GM23338 (cell line): ENCODE data around the gene CCDC188.

ENCODE experiments used
- CREB1 ChIP-seq: fragments of 250-450 bp; sonication (Bioruptor Pico); IDR thresholded peaks from 2 replicates; pipeline ENCODE4 v1.5.0; 2020; ENCODE audit warnings: low read depth, mild to moderate bottlenecking, moderate library complexity
- EZH2 ChIP-seq: fragments of 200-600 bp; sonication (generic); IDR thresholded peaks from one replicate; pipeline ENCODE4 v1.8.0; 2017; ENCODE audit warnings: antibody characterized with exemption, mild to moderate bottlenecking, low read depth; ENCODE audit not compliant: unreplicated experiment
- EZH2phosphoT487 ChIP-seq: fragments of 200-600 bp; sonication (generic); IDR thresholded peaks from one replicate; pipeline ENCODE4 v1.8.1; 2018; ENCODE audit warnings: antibody characterized with exemption; ENCODE audit not compliant: unreplicated experiment
- STAT1 ChIP-seq: IDR thresholded peaks from one replicate; pipeline ENCODE4 v1.6.1; 2016; ENCODE audit warnings: antibody characterized with exemption; ENCODE audit not compliant: unreplicated experiment
- TF ChIP-seq, protein P1 (sequence below), 2 experiments: fragments of 200-600 bp in 1 of 2; sonication (generic) in 1 of 2; conservative IDR thresholded peaks; 2 replicates each; pipeline versions ENCODE4 v1.5.1 to v1.6.1; 2016 to 2017; ENCODE audit warnings: antibody characterized with exemption in 2 of 2, low read depth in 2 of 2, mild to moderate bottlenecking in 2 of 2, moderate library complexity in 1 of 2

DNA sequence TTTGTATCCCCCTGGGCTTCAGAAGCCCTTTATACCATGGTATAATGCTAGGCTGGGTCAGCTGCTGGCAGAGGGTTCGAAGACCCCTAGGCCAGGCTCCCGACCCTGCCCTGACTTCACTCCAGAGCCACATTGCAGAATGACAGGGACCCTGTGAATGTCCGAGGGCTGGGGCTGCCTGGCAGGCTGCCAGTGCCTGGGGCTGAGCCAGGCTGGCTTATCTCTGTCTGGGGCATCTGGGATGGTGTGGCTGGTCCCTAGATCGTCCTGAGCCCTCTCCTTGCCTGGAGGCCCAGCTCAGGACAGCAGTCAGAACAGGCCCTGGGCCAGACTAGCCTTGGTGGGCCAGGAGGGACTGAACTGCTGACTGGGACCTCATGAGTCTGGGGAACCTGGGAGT is 15.6 kb downstream of the CCDC188 start:
- TF ChIP-seq, protein P1, sequence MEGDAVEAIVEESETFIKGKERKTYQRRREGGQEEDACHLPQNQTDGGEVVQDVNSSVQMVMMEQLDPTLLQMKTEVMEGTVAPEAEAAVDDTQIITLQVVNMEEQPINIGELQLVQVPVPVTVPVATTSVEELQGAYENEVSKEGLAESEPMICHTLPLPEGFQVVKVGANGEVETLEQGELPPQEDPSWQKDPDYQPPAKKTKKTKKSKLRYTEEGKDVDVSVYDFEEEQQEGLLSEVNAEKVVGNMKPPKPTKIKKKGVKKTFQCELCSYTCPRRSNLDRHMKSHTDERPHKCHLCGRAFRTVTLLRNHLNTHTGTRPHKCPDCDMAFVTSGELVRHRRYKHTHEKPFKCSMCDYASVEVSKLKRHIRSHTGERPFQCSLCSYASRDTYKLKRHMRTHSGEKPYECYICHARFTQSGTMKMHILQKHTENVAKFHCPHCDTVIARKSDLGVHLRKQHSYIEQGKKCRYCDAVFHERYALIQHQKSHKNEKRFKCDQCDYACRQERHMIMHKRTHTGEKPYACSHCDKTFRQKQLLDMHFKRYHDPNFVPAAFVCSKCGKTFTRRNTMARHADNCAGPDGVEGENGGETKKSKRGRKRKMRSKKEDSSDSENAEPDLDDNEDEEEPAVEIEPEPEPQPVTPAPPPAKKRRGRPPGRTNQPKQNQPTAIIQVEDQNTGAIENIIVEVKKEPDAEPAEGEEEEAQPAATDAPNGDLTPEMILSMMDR (conservative IDR thresholded peaks at IDR 0.05; ENCODE audit: low read depth in 2 of 2), result no peak
- no peak for TF ChIP-seq EZH2phosphoT487
- TF ChIP-seq STAT1, result no peak
- TF ChIP-seq CREB1 (CRISPR knock-in tag), result no peak
- TF ChIP-seq EZH2, result no peak
